ENCODE data around the gene CD164L2.
A peak's percentile ranks its signal among the peaks of the same experiment; 100 is the strongest.

CD164L2 gene

DNA sequence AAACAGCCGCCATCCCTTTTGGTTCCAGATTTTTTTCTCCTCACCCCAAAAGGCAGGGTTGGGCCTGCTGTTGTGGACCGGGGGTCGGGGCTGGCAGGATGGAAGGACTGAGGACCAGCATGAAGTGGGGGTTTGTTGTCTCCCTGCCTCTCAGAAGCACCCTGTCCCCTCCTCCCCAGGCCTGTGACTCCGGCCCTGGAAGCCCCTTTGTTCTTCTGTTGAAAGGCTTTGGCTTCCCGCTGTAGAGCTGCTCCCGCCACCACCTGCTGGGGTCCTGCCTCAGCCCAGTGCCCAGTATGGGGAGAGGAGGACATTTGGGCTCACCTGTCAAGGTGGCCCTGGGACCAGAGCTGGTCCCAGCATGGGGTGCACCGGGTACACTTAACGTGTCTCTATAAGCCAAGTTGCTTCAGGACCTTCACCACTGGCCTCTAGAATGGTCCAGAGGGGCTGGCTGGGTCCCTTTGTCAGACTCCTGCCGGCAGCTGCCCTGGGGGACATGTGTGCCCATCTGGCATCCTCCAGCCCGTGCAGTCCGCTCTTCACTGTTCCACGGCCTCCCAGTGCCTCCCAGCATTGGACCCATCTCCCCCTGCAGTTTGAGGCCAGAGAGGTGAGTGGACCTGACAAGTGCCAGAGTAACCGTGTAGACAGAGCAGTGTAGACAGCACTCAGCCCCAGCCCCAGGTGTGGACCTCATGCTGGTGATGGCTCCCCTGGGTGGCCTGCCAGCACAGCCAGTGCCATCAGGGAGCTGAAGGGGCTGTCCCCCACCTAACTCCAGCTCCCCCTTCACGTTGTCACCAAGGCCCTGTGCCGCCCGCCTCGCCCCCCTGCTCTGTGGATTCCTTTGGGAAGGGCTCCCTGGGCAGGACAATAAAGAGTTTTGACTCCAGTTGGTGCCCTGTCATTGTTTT, 47.4 kb downstream of the CD164L2 start:
- Histone ChIP-seq H3K4me3 (no peak overlapping the region), H3K27ac (no peak overlapping the region)

DNA sequence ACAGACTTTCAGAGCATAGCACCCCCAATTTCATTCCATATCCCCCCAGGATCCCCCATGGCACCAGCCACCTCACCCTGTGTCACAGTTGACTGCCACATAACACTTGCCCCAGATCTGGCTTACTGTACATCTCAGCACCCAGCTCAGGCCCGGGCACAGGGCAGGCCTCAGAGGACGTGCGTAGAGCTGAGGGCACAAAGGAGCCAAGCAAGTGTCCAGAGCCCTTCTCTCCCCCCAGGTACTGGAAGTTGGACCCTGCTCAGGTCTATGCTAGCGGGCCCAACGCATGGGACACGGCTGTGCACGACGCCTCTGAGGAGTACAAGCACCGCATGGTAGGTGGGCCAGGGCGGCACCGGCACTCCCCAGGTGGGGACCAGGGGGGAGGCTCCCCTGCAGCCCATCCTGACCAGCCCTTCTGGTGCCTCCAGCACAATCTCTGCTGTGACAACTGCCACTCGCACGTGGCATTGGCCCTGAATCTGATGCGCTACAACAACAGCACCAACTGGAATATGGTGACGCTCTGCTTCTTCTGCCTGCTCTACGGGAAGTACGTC, 49.3 kb downstream of the CD164L2 start:
- Histone ChIP-seq H3K27ac (no peak overlapping the region), H3K4me3 (no peak overlapping the region)

DNA sequence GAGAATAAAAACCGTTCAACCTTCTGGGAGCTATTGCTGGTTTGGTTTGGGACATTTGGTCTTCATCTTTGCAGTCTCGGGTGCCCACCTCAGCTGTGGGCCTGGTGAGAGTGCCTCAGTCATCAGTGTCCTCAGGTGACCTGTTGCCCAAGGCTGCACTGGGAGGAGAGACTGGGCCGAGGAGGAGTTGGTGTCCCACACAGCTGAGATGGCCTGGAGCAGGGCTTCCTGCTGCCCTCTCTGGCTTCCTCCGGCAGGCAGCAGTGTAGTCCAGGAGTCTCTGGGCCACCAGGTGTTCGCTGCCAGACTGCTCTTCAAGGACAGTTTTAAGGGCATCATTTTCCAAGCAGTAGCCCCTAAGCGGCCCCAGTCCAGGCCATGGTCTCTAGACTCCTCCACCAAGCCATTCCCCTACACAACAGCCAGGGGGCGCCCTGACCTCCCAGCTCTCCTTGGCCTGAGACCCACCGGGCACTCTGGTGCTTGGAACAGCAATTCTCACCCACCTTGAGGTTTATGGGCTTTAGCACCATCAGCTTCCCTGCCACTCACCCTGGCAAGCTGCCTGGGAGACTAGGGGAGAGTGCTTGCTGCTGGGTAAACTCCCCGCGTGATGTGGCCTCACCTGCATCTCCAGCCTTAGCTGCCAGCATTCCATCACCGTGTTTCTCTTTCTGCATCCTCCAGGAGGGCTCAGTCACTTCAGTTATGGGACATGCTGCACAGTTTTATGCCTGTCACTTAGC, 50.4 kb downstream of the CD164L2 start:
- H3K27ac ChIP-seq = peak overlapping the region in 5 of 21 experiments; percentile 7 to 57 (median 19)
- H3K4me3 ChIP-seq = no peak overlapping the region

DNA sequence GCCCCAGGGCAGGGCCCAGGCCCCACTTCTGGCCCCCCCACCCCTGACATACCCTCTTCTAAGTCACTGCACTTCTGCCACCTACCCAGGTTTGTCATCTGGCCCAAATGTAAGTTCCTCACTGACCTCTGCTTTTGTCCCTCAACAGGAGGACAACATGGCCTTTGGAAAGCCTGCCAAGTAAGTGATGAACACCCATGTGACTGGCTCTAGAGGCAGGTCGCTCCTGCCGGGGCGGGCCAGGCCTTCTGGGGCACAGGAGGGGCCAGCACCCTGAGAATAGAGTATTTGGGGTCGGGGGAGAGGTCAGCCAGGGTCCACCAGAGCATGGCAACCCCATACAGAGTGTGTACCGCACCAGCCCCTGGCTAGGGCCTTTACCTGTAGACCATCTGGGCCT, 51.2 kb downstream of the CD164L2 start:
- H3K4me3 ChIP-seq = no peak overlapping the region
- peak overlapping the region in 8 of 21 experiments; percentile 12 to 57 (median 32) for H3K27ac ChIP-seq

DNA sequence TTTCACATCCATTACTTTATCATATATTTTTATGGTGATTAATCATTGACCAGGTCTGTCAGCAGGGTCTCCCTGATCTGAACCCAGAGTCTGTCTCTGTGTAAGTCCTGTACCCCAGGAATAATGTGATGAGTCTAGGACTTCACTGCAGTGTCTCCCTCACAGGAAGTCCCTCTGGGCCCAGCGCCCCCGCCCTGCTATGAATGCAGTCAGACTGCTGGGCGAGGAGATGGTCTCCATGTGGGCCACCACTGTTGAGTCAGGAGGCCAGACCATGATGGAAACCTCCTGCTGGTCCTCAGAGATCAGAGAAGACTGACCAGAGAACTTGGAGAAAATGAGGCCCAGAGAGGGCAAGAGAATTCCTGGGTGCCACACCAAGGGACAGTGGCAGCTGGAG, 51.7 kb downstream of the CD164L2 start:
- Histone ChIP-seq H3K27ac (peak overlapping the region in 6 of 21 experiments; percentile 19 to 57 (median 32)), H3K4me3 (no peak overlapping the region)

DNA sequence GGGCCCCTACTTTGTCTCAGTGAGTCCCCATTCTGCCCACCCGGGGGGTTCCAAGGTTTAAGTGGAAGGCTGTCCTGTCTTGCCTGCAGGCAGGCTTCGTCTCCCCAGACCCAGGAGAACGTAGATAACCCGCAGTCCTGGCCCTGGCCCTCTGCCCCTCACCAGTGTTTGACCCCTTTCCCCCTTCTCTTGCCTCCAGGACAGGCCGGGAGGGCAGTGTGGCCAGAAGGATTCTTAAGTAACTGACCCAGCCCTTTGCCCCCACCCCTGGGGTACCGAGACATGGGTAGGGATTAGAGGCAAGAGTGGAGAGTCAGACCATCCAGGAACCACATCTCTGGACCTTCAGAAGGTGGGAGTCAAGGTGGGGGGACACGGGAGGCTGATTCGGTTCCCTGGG, 52.3 kb downstream of the CD164L2 start:
- Histone ChIP-seq H3K27ac (no peak overlapping the region), H3K4me3 (no peak overlapping the region)

All from skin epidermis (tissue), 12 donors.